Activated T-helper 17 cell treated with anti-CD3 and anti-CD28 coated beads, Interleukin-2, amount 50 U/mL, for 72 hours (primary cell): ENCODE measurements around the gene HELT. TPM values are rescaled to one million over a fixed set of nuclear protein-coding genes. Genes with fewer than 3 reads are reported as not detected.
"Not testable (repeated sequence)": the region's sequence is repeated elsewhere in the genome, so short reads cannot be mapped to it uniquely, and the experiment has no call there.

Experiments
- ATAC-seq: fragments of 150-1000 bp; cut with Tn5 transposase; replicated peaks from 2 replicates; pipeline ENCODE4 v1.10.0; 2021; ENCODE audit warnings: mild to moderate bottlenecking, moderate library complexity
- H3K27ac Mint-ChIP-seq: one replicate; pipeline ENCODE4 v1.8.0; 2022; ENCODE audit warnings: mixed read lengths
- H3K27me3 Mint-ChIP-seq: one replicate; pipeline ENCODE4 v1.8.0; 2022; ENCODE audit warnings: mixed read lengths
- H3K36me3 Mint-ChIP-seq: one replicate; pipeline ENCODE4 v1.8.0; 2022; ENCODE audit warnings: low read depth, mild to moderate bottlenecking, mixed read lengths
- H3K4me1 Mint-ChIP-seq: one replicate; pipeline ENCODE4 v1.8.0; 2022; ENCODE audit warnings: mixed read lengths
- H3K4me3 Mint-ChIP-seq: one replicate; pipeline ENCODE4 v1.8.0; 2022; ENCODE audit warnings: mild to moderate bottlenecking, mixed read lengths
- H3K9me3 Mint-ChIP-seq: one replicate; pipeline ENCODE4 v1.8.0; 2022; ENCODE audit warnings: mixed read lengths
- total RNA-seq, 2 donors: library from RNA; stranded (reverse); gene quantifications; one replicate each; pipeline ENCODE4 v1.2.3, GENCODE V29; 2022

HELT gene
- total RNA-seq = not detected

- Mint-ChIP-seq H3K27me3 (peaks cover 65% of the 10 kb centered on the region), H3K9me3 (no peaks in the 10 kb centered on the region), H3K4me3 (no peak within 1 kb of the TSS), H3K27ac (no peak within 1 kb of the TSS), H3K4me1 (no peaks in the 10 kb centered on the region), H3K36me3 (no peaks in the 10 kb centered on the region)
- no peak for ATAC-seq
These were observed at the start of gene HELT for GRCh38 chr4:185017964-185018772. Gene HELT (plus strand): TSS chr4:185018490. CDS start chr4:185018929, 439 bp downstream.

GRCh38 chr4:184968784-184969201 lies 49.5 kb upstream of the HELT start:
- Mint-ChIP-seq H3K36me3 (peaks cover 22% of the 10 kb centered on the region), H3K4me1 (peaks cover 6% of the 10 kb centered on the region), H3K27me3 (peaks cover 7% of the 10 kb centered on the region), H3K27ac (no peak overlapping the region), H3K9me3 (no peaks in the 10 kb centered on the region), H3K4me3 (no peak overlapping the region)
- ATAC-seq = peak; percentile 4

- no peak for ATAC-seq
- Mint-ChIP-seq H3K4me1 (peaks cover 6% of the 10 kb centered on the region), H3K4me3 (no peak overlapping the region), H3K27ac (no peak overlapping the region), H3K36me3 (peaks cover 22% of the 10 kb centered on the region), H3K9me3 (no peaks in the 10 kb centered on the region), H3K27me3 (peaks cover 7% of the 10 kb centered on the region)
These were observed 48.7 kb upstream of the HELT start for GRCh38 chr4:184969610-184970009.

GRCh38 chr4:184972991-184973390 lies 45.3 kb upstream of the HELT start:
- Mint-ChIP-seq H3K4me3 (no peak overlapping the region), H3K27ac (no peak overlapping the region), H3K36me3 (no peaks in the 10 kb centered on the region), H3K4me1 (no peaks in the 10 kb centered on the region), H3K27me3 (peaks cover 18% of the 10 kb centered on the region), H3K9me3 (no peaks in the 10 kb centered on the region)
- ATAC-seq = no peak

- H3K27me3 Mint-ChIP-seq = peaks cover 18% of the 10 kb centered on the region
- not testable (repeated sequence) for H3K4me3 Mint-ChIP-seq, H3K27ac Mint-ChIP-seq, H3K4me1 Mint-ChIP-seq, ATAC-seq, H3K36me3 Mint-ChIP-seq, H3K9me3 Mint-ChIP-seq
These were observed 41.9 kb upstream of the HELT start for GRCh38 chr4:184976348-184976747.

- no peaks in the 10 kb centered on the region for H3K36me3 Mint-ChIP-seq
- no peak overlapping the region for H3K27ac Mint-ChIP-seq
- H3K4me3 Mint-ChIP-seq = no peak overlapping the region
- no peaks in the 10 kb centered on the region for H3K9me3 Mint-ChIP-seq
- no peak for ATAC-seq
- H3K4me1 Mint-ChIP-seq = no peaks in the 10 kb centered on the region
- peaks cover 12% of the 10 kb centered on the region for H3K27me3 Mint-ChIP-seq
These were observed 40.5 kb upstream of the HELT start for GRCh38 chr4:184977747-184978146.

GRCh38 chr4:184978211-184978610 lies 40.1 kb upstream of the HELT start:
- no peaks in the 10 kb centered on the region for H3K36me3 Mint-ChIP-seq
- H3K27me3 Mint-ChIP-seq = peaks cover 11% of the 10 kb centered on the region
- H3K4me3 Mint-ChIP-seq = no peak overlapping the region
- no peaks in the 10 kb centered on the region for H3K9me3 Mint-ChIP-seq
- ATAC-seq = no peak
- no peak overlapping the region for H3K27ac Mint-ChIP-seq
- no peaks in the 10 kb centered on the region for H3K4me1 Mint-ChIP-seq

- ATAC-seq = no peak
- no peaks in the 10 kb centered on the region for H3K9me3 Mint-ChIP-seq
- no peaks in the 10 kb centered on the region for H3K36me3 Mint-ChIP-seq
- H3K27me3 Mint-ChIP-seq = peaks cover 11% of the 10 kb centered on the region
- H3K4me1 Mint-ChIP-seq = no peaks in the 10 kb centered on the region
- no peak overlapping the region for H3K27ac Mint-ChIP-seq
- no peak overlapping the region for H3K4me3 Mint-ChIP-seq
These were observed 38.7 kb upstream of the HELT start for GRCh38 chr4:184979461-184980124.

- Mint-ChIP-seq H3K4me1 (no peaks in the 10 kb centered on the region), H3K27me3 (peaks cover 7% of the 10 kb centered on the region), H3K4me3 (no peak overlapping the region), H3K27ac (no peak overlapping the region), H3K9me3 (no peaks in the 10 kb centered on the region), H3K36me3 (no peaks in the 10 kb centered on the region)
- no peak for ATAC-seq
These were observed 38.0 kb upstream of the HELT start for GRCh38 chr4:184980261-184980660.

GRCh38 chr4:184983672-184984356 lies 34.5 kb upstream of the HELT start:
- Mint-ChIP-seq H3K4me3 (no peak overlapping the region), H3K36me3 (no peaks in the 10 kb centered on the region), H3K4me1 (no peaks in the 10 kb centered on the region), H3K27ac (no peak overlapping the region), H3K27me3 (no peaks in the 10 kb centered on the region), H3K9me3 (no peaks in the 10 kb centered on the region)
- peak; percentile 85 for ATAC-seq

- H3K9me3 Mint-ChIP-seq = no peaks in the 10 kb centered on the region
- H3K4me3 Mint-ChIP-seq = no peak overlapping the region
- no peak for ATAC-seq
- H3K36me3 Mint-ChIP-seq = no peaks in the 10 kb centered on the region
- no peaks in the 10 kb centered on the region for H3K27me3 Mint-ChIP-seq
- no peaks in the 10 kb centered on the region for H3K4me1 Mint-ChIP-seq
- no peak overlapping the region for H3K27ac Mint-ChIP-seq
These were observed 30.7 kb upstream of the HELT start for GRCh38 chr4:184987493-184988031.

- Mint-ChIP-seq H3K4me1 (no peaks in the 10 kb centered on the region), H3K27me3 (no peaks in the 10 kb centered on the region), H3K4me3 (no peak overlapping the region), H3K27ac (no peak overlapping the region), H3K36me3 (no peaks in the 10 kb centered on the region), H3K9me3 (no peaks in the 10 kb centered on the region)
- ATAC-seq = no peak
These were observed 29.7 kb upstream of the HELT start for GRCh38 chr4:184988611-184989010.

- H3K27me3 Mint-ChIP-seq, H3K9me3 Mint-ChIP-seq, H3K36me3 Mint-ChIP-seq, H3K27ac Mint-ChIP-seq, H3K4me3 Mint-ChIP-seq, ATAC-seq, H3K4me1 Mint-ChIP-seq: not testable (repeated sequence)
These were observed 29.0 kb upstream of the HELT start for GRCh38 chr4:184989283-184989682.

- not testable (repeated sequence) for H3K9me3 Mint-ChIP-seq, H3K27ac Mint-ChIP-seq, ATAC-seq, H3K36me3 Mint-ChIP-seq, H3K4me1 Mint-ChIP-seq, H3K27me3 Mint-ChIP-seq, H3K4me3 Mint-ChIP-seq
These were observed 28.2 kb upstream of the HELT start for GRCh38 chr4:184990131-184990530.
